GM18508 (cell line): Measurements from ENCODE around the gene BACE2.
"Not testable (repeated sequence)": the region's sequence is repeated elsewhere in the genome, so short reads cannot be mapped to it uniquely, and the experiment has no call there.

ENCODE experiments used
- ATAC-seq: cut with Tn5 transposase; IDR thresholded peaks from one replicate; pipeline ENCODE4 v1.9.1; 2021; ENCODE audit warnings: moderate number of reproducible peaks; ENCODE audit not compliant: insufficient read depth, unreplicated experiment

BACE2 gene

GRCh38 chr21:41313285-41314164 is 145.6 kb downstream of the BACE2 start:
- not testable (repeated sequence) for ATAC-seq

- ATAC-seq = no peak
Observed at GRCh38 chr21:41315726-41316125, 147.8 kb downstream of the BACE2 start.

GRCh38 chr21:41316200-41317062 is 148.5 kb downstream of the BACE2 start, which contains the start of gene FAM3B:
FAM3B (plus strand) TSS chr21:41316801; CDS start chr21:41316880, 79 bp downstream.
- no peak for ATAC-seq

- ATAC-seq = no peak
Observed at GRCh38 chr21:41317063-41317392, 149.1 kb downstream of the BACE2 start.

GRCh38 chr21:41317458-41317857 is 149.5 kb downstream of the BACE2 start:
- no peak for ATAC-seq

GRCh38 chr21:41318218-41318617 is 150.3 kb downstream of the BACE2 start:
- no peak for ATAC-seq

DNA sequence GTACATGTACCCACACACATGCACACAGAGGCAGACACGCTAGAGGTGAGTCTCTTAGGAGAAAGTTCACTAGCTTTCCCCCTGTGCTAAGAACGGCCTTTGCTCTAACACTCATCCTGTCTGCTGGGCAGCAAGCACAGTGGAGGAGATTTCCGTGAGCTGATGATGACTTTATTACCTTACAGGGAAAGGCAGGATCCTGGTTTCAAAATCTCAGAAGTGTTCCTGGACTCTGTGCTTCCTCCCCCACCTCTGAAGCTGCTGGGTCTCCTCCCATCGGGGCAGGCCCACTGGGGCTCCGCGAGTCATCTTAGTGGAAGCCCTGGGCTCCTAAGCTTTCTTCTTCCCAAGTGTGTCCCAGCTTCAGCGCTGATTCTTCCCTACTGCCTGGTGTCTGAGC is 151.3 kb downstream of the BACE2 start:
- no peak for ATAC-seq

DNA sequence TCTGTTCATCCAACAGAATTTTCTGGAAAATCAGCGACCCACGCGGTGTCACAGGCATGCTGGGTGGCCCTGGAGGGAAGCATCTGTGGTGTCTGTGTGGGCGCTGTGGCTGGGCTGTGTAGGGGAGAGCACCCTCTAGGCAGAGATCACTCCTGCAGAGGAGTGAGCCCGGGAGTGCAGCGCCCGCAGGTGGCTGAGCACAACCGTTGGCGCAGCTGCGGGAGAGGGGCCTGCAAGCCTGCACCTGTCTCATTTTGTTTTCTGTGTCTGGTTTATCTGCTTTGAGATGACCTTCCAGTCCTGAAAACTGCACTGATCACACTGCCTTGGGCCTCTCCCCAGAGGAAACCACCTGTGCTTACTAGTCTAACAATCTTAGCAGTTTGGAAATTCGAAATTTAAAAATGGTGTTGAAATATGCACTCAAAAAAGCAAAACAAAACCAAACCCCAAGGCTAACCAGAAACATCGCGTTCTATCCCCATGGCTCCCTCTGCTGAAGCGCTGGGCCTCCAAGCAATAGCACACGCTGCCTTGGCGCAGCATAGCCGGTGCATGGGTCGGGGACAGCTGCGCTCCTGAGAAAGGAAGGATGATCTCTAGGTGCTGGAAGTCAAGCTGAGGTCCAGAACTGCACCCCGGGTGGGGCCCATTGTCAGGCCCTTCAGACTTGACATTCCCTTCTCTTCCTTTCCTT is 153.4 kb downstream of the BACE2 start:
- ATAC-seq = no peak

DNA sequence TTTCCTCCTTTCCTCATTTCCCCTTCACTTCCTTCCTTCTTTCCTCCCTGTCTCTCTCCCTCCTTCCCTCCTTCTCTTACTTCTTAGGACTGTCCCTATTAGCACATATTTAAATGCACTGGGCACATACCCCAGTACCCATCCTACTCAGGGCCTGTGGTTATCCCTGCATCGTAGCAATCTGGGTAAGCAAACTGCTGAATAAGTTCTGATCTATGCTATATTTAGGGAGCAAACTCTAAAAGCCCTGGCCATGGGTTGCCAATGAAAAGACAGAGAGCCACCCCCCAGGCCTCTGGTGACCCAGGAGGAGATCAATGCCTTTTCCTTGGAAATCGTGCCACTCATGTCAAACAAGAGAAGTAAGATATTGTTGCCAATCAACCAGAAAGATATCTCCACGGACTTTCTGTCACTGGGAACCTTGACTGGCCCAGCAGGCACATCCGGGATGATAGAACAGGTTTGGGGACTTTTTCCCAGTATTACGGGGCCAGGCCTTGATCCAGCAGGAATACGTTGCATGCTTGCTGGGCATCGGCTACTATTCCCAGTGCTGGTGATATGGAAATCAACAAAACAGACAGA is 154.0 kb downstream of the BACE2 start:
- ATAC-seq = no peak

DNA sequence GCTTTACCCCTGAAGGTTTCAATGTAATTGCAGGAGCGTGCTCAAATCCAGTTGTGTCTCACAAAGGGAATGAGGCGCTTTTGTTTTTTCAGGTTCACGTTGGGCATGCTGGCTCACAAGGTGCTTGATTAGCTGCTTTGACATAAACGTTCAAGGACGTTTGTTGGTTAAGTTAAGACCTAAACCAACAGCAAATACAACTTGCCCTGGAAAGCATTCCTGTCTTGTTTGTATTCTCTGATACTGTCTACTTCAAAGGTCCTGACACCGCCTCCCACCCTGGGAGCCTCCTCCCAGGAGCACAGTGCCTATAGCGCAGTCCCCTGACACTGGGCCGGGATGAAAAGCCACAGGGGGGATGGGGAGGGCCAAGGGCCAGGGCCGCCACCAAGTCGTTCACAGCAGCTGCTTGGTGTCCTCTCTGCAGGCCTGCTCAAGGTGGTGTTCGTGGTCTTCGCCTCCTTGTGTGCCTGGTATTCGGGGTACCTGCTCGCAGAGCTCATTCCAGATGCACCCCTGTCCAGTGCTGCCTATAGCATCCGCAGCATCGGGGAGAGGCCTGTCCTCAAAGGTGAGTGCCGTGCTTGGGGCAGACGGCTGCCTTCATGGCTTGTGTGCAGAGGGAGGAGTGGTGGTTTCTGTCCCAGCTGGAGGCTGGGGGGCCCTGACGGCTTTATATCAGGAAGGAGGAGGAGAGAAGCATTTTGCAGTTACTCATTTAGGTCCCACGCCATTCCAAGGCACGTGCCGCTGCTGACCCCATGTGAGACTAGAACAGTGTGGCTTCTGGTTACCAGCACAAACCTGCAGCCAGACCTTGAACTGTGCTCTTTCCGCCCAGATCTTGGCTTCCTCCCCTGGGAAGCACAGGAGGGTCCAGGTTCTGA is 154.8 kb downstream of the BACE2 start:
- ATAC-seq = no peak

GRCh38 chr21:41325138-41325912 is 157.4 kb downstream of the BACE2 start:
- ATAC-seq = no peak

GRCh38 chr21:41326414-41327080 is 158.6 kb downstream of the BACE2 start:
- no peak for ATAC-seq

- ATAC-seq = no peak
Observed at GRCh38 chr21:41327753-41328152, 159.8 kb downstream of the BACE2 start.

DNA sequence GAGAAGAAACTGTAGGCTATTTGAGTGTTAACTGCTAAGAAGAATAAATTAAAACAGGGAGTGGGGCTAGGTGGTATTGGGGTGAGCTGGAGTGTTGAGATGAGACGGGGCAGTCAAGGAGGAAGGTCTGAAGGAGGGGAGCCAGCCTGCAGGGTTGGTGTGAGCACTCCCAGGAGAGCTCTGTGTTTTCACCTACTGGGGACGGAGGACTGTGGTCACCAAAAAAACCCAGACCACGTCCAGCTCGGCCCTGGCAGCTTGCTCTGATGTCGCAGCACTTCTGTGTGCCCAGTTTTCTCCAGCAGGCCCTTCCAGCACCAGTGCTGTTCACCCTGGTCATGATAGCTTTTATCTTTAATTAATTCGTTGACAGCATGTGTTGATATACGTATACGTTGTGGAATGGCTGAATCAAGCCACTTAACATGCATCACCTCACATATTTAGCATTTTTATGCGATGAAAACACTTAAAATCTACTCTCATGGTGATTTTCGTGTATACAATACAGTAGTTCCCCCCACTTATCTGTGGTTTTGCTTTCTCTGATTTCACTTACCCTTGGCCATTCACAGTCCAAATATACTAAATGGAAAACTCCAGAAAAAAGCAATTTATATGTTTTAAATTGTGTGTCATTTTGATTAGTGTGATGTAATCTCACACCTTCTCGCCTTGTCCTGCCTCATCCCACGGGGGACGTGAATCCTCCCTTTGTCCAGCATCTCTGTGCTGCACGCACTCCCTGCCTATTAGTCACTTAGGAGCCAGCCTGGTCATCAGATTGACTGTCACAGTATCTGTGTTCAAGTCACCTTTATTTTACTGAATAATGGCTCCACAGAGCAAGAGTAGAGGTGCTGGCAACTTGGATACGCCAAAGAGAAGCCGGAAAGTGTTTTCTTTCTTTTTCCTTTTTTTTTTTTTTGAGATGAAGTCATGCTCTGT is 161.0 kb downstream of the BACE2 start:
- no peak for ATAC-seq
